Ascending aorta (tissue), 2 donors: ENCODE data around the gene GNG10. TPM values are rescaled to one million over a fixed set of nuclear protein-coding genes. Genes with fewer than 3 reads are reported as not detected.

ENCODE experiments used
- DNase-seq, 2 donors: peaks; one replicate each; pipeline ENCODE4 v3.0.0-alpha.2; 2019; ENCODE audit warnings: low spot score in 2 of 2
- H3K27ac ChIP-seq, 2 donors: fragments of 200-600 bp; sonication (generic); one replicate each; pipeline ENCODE4 v1.5.1; 2016 to 2017; ENCODE audit warnings: mild to moderate bottlenecking in 1 of 2
- H3K27me3 ChIP-seq: fragments of 200-600 bp; sonication (generic); one replicate; pipeline ENCODE4 v1.5.1; 2017
- H3K36me3 ChIP-seq, 2 donors: fragments of 200-600 bp; sonication (generic); one replicate each; pipeline ENCODE4 v1.5.1; 2016
- H3K4me1 ChIP-seq, 2 donors: fragments of 200-600 bp; sonication (generic); one replicate each; pipeline ENCODE4 v1.5.1; 2016 to 2017; ENCODE audit warnings: mild to moderate bottlenecking in 1 of 2
- H3K4me3 ChIP-seq, 2 donors: fragments of 200-600 bp; sonication (generic); one replicate each; pipeline ENCODE4 v1.5.1; 2016 to 2017; ENCODE audit warnings: mild to moderate bottlenecking in 1 of 2
- H3K9me3 ChIP-seq, 2 donors: fragments of 200-600 bp; sonication (generic); one replicate each; pipeline ENCODE4 v1.5.1; 2016
- CTCF ChIP-seq, 3 experiments: fragments of 200-600 bp in 2 of 3; fragments of 450-650 bp in 1 of 3; sonication (generic) in 2 of 3; IDR thresholded peaks; one replicate each; pipeline ENCODE4 v1.5.1; 2016 to 2019; ENCODE audit warnings: antibody characterized with exemption in 3 of 3, mild to moderate bottlenecking in 1 of 3, moderate library complexity in 1 of 3
- intact Hi-C: fragments of 100-400 bp; cut with DNase I; formaldehyde crosslinking; loops from one replicate; pipeline ENCODE4 v1.15.1; 2023
- total RNA-seq: library from RNA; depleted of rRNA; stranded (reverse); fragments of >200 nt; gene quantifications from one replicate; pipeline ENCODE4 v1.1.0, GENCODE V29; 2016

Gene GNG10
- total RNA-seq, 1 donor from 2014 or later: 23.8 TPM

DNA sequence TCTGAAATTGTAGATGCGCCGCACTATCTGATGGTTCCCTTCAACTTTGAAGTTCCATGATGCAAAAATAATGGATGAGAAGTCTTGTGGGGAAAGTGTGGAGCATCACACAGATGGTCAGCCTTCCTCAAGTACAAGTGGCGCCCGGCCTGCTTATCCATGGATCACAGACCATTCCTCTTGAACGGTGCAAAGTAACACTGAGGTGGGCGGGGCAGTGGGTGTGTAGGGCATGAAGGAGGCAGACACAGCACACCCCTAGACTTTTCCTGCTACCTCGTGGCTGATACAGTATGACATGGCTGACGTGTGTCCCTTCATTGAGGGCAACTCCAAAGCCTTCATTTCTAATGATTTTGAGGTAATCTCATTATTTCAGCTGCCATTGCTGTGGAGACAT lies 2.5 kb upstream of the GNG10 start:
- Histone ChIP-seq H3K4me1 (peaks cover 0 to 6% of the 10 kb centered on the region in 2 donors), H3K27ac (no peak overlapping the region), H3K27me3 (no peaks in the 10 kb centered on the region), H3K36me3 (peaks cover 0 to 8% of the 10 kb centered on the region in 2 donors), H3K9me3 (no peaks in the 10 kb centered on the region), H3K4me3 (no peak overlapping the region)
- DNase-seq: no peak
- intact Hi-C loops: no loop called here
- no peak for TF ChIP-seq CTCF (IDR thresholded peaks at IDR 0.05)

DNA sequence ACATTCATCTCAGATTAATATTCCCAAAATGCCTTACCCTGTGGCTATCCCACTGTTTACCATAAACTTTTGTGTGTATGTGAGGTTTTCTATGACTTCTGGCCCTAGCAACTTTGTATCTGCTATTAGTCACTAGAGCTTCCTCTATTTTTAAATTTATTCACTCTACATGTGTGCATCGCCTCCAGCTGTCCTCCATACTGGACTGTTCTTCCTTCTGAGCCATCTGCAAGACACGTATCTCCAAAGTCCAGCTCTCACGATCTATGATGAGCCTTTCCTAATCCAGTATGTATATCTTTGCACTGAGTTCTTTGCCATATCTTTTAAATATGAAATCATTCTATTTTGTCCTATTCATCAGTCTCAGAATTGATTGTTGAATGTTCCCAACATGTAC lies 1.7 kb upstream of the GNG10 start:
- DNase-seq: no peak
- Histone ChIP-seq H3K36me3 (peaks cover 0 to under 1% of the 10 kb centered on the region in 2 donors), H3K4me1 (peaks cover 0 to 6% of the 10 kb centered on the region in 2 donors), H3K9me3 (no peaks in the 10 kb centered on the region), H3K27me3 (no peaks in the 10 kb centered on the region), H3K27ac (no peak overlapping the region), H3K4me3 (no peak overlapping the region)
- intact Hi-C loops: loop anchor here (2.0 kb wide), 1 partner anchor 61 kb away; the partner anchor contains the start of gene PTGR1
- no peak for TF ChIP-seq CTCF (IDR thresholded peaks at IDR 0.05)

- peak overlapping the region; percentile 75 to 79 for H3K27ac ChIP-seq
- intact Hi-C loops: loop anchor here (2.0 kb wide), 1 partner anchor 63 kb away; the partner anchor contains the start of gene PTGR1
- no peak for TF ChIP-seq CTCF (IDR thresholded peaks at IDR 0.05)
- H3K9me3 ChIP-seq: no peaks in the 10 kb centered on the region
- peaks cover 0 to under 1% of the 10 kb centered on the region in 2 donors for H3K36me3 ChIP-seq
- peak in 1 of 2 donors; percentile 67 for DNase-seq
- H3K4me3 ChIP-seq: peak overlapping the region; percentile 90
- H3K4me1 ChIP-seq: peaks cover 0 to 6% of the 10 kb centered on the region in 2 donors
- no peaks in the 10 kb centered on the region for H3K27me3 ChIP-seq
Observed at GRCh38 chr9:111661802-111662521, 557 bp downstream of the GNG10 start.

DNA sequence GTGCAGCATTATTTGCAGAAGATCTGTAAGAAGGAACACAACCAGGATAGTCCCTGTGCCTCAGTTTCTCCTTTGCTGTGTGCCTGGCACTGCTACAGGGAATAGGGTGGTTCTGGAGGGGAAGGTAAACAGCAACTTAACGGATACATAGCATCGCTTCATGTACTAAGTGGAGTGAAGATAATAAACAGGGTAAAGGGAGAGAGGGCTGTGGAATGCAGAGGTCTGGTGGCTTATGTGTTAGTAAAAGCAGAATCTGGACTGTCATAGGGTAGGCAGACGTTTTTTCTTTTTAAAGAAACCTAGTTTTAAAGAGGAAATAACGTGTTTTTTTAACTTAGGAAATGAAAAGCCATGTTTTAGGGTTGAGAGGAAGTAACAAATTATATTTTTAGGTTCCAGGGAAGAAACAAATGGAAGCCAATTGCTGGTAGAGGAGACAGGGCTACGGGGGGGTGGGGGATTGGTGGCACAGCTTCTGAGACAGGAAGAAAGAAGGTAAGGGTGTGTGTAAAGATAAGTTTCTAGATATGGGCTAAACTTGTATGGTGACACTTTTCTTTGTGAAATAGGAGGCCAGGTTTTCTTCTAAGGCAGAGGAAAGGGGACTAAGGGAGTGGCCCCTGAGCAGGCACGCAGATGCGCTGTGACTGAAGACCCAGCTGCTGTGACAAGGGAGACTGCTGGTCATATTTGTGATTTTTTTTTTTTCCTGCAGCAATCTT lies 1.3 kb downstream of the GNG10 start:
- no peaks in the 10 kb centered on the region for H3K9me3 ChIP-seq
- H3K27ac ChIP-seq: peak overlapping the region in 1 of 2 donors; percentile 11
- peak overlapping the region; percentile 90 for H3K4me3 ChIP-seq
- no peak for TF ChIP-seq CTCF (IDR thresholded peaks at IDR 0.05)
- intact Hi-C loops: no loop called here
- no peak for DNase-seq
- H3K4me1 ChIP-seq: peaks cover 0 to 6% of the 10 kb centered on the region in 2 donors
- H3K36me3 ChIP-seq: peaks cover 0 to 6% of the 10 kb centered on the region in 2 donors
- H3K27me3 ChIP-seq: no peaks in the 10 kb centered on the region

GRCh38 chr9:111663301-111663823 lies 2.0 kb downstream of the GNG10 start:
- intact Hi-C loops: no loop called here
- H3K27ac ChIP-seq: no peak overlapping the region
- TF ChIP-seq CTCF (IDR thresholded peaks at IDR 0.05): no peak
- H3K36me3 ChIP-seq: peaks cover 0 to 10% of the 10 kb centered on the region in 2 donors
- H3K4me1 ChIP-seq: peaks cover 0 to 6% of the 10 kb centered on the region in 2 donors
- DNase-seq: no peak
- H3K27me3 ChIP-seq: no peaks in the 10 kb centered on the region
- H3K4me3 ChIP-seq: peak overlapping the region in 1 of 2 donors; percentile 90
- no peaks in the 10 kb centered on the region for H3K9me3 ChIP-seq
